HCT116 (cell line): Measurements from ENCODE around the gene DRG1. TPM values are rescaled to one million over a fixed set of nuclear protein-coding genes. Genes with fewer than 3 reads are reported as not detected.

Experiments
- ATAC-seq: fragments of 200-7000 bp; cut with Tn5 transposase; 2 replicates; pipeline ENCODE4 v1.9.1; 2020; ENCODE audit warnings: mild to moderate bottlenecking, moderate library complexity
- BruUV-seq: library from RNA; stranded (reverse); fragments of 400-500 nt; replicated peaks from 2 replicates; lab custom pipeline; 2021; lab: Mats Ljungman, UMichigan
- CTCF ChIA-PET: fragments of 300-600 bp; sonication (Branson Sonifier 250); formaldehyde crosslinking; loops from one replicate; lab custom pipeline; 2021; ENCODE audit warnings: antibody characterized with exemption; lab: Charles Lee
- POLR2A ChIA-PET: fragments of 300-600, 350-600 bp; sonication (Branson Sonifier 250); formaldehyde crosslinking; loops from one replicate; lab custom pipeline; 2021; ENCODE audit warnings: antibody characterized with exemption; lab: Charles Lee
- RAD21 ChIA-PET, 2 experiments: fragments of 300-600 bp; sonication (Branson Sonifier 250); formaldehyde crosslinking; loops; one replicate each; lab custom pipeline; 2023; ENCODE audit warnings: low total read pairs in 2 of 2; ENCODE audit not compliant: uncharacterized antibody in 2 of 2, unreplicated experiment in 2 of 2, low non-redundant PET in 1 of 2; lab: Charles Lee
- DNase-seq: peaks from one replicate; pipeline ENCODE4 v3.0.0-alpha.2; 2010; ENCODE audit warnings: low read depth, low spot score
- H2AFZ ChIP-seq: fragments of 200-600 bp; shearing (Covaris generic), sonication (generic); 2 replicates; pipeline ENCODE4 v1.6.1; 2017; ENCODE audit warnings: low read depth, mixed run types, mixed read lengths, antibody characterized with exemption, low read length; ENCODE audit not compliant: poor library complexity, severe bottlenecking
- H3K27ac ChIP-seq: 2 replicates; pipeline ENCODE4 v1.5.1; 2012; ENCODE audit warnings: low read depth, low read length
- H3K27me3 ChIP-seq: fragments of 200-600 bp; sonication (generic); 2 replicates; pipeline ENCODE4 v1.6.1; 2016; ENCODE audit warnings: mixed run types, low read length, mixed read lengths; ENCODE audit not compliant: insufficient read depth
- H3K36me3 ChIP-seq, 2 experiments: fragments of 200-500 bp in 1 of 2; fragments of 200-600 bp in 1 of 2; sonication (Bioruptor generic) in 1 of 2; sonication (generic) in 1 of 2; 2 replicates each; pipeline versions ENCODE4 v1.5.1 to v1.6.1; 2014 to 2016; ENCODE audit warnings: low read length in 2 of 2, inconsistent platforms in 1 of 2, mixed read lengths in 1 of 2, mixed run types in 1 of 2; ENCODE audit not compliant: insufficient read depth in 2 of 2, control insufficient read depth in 1 of 2
- H3K4me1 ChIP-seq, 2 experiments: fragments of 200-600 bp in 1 of 2; sonication (generic) in 1 of 2; 2 replicates each; pipeline versions ENCODE4 v1.5.1 to v1.6.1; 2012 to 2017; ENCODE audit warnings: low read length in 2 of 2, inconsistent platforms in 1 of 2, mild to moderate bottlenecking in 1 of 2, mixed read lengths in 1 of 2, mixed run types in 1 of 2, moderate library complexity in 1 of 2; ENCODE audit not compliant: insufficient read depth in 2 of 2, control insufficient read depth in 1 of 2
- H3K4me2 ChIP-seq: fragments of 200-600 bp; sonication (generic); 2 replicates; pipeline ENCODE4 v1.6.1; 2017; ENCODE audit warnings: mixed run types, low read length, mixed read lengths
- H3K4me3 ChIP-seq, 2 experiments: fragments of 200-600 bp in 1 of 2; sonication (generic) in 1 of 2; replicated peaks in 1 of 2; 2 replicates each; pipeline ENCODE4 v1.5.1; 2011 to 2016; ENCODE audit warnings: low read length in 2 of 2, control low read depth in 1 of 2, low read depth in 1 of 2, mild to moderate bottlenecking in 1 of 2, mixed read lengths in 1 of 2, mixed run types in 1 of 2
- H3K79me2 ChIP-seq: fragments of 200-600 bp; sonication (generic); 2 replicates; pipeline ENCODE4 v1.6.1; 2017; ENCODE audit warnings: mild to moderate bottlenecking, mixed run types, low read length, moderate library complexity, mixed read lengths; ENCODE audit not compliant: insufficient read depth
- H3K9ac ChIP-seq: fragments of 200-600 bp; sonication (generic); 2 replicates; pipeline ENCODE4 v1.6.1; 2016; ENCODE audit warnings: low read length, mixed read lengths
- H3K9me2 ChIP-seq: fragments of 200-600 bp; sonication (generic), shearing (Covaris generic); 2 replicates; pipeline ENCODE4 v1.6.1; 2017; ENCODE audit warnings: mixed run types, mild to moderate bottlenecking, moderate library complexity; ENCODE audit not compliant: insufficient read depth
- H3K9me3 ChIP-seq, 2 experiments: fragments of 200-500 bp in 1 of 2; fragments of 200-600 bp in 1 of 2; sonication (Bioruptor generic) in 1 of 2; sonication (generic) in 1 of 2; 2 replicates each; pipeline ENCODE4 v1.6.1; 2014 to 2017; ENCODE audit warnings: low read length in 2 of 2, mixed read lengths in 2 of 2, inconsistent platforms in 1 of 2, low read depth in 1 of 2, mild to moderate bottlenecking in 1 of 2, mixed run types in 1 of 2, moderate library complexity in 1 of 2; ENCODE audit not compliant: control insufficient read depth in 1 of 2, insufficient read depth in 1 of 2
- H4K20me1 ChIP-seq: fragments of 200-600 bp; sonication (generic), shearing (Covaris generic); 2 replicates; pipeline ENCODE4 v1.6.1; 2017; ENCODE audit warnings: mixed run types, mild to moderate bottlenecking, moderate library complexity; ENCODE audit not compliant: insufficient read depth
- RAD21 ChIP-seq: IDR thresholded peaks from 2 replicates; pipeline ENCODE4 v1.6.1; 2012; ENCODE audit warnings: low read depth, mild to moderate bottlenecking
- intact Hi-C: fragments of 100-400 bp; cut with micrococcal nuclease; formaldehyde crosslinking; loops from 2 replicates; pipeline ENCODE4 v1.10.0; 2022
- total RNA-seq: library from RNA; stranded (reverse); gene quantifications from one replicate; pipeline ENCODE4 v1.2.1, GENCODE V29; 2021; ENCODE audit not compliant: unreplicated experiment
- TF ChIP-seq, protein P1 (sequence below): IDR thresholded peaks from 2 replicates; pipeline ENCODE4 v1.6.1; 2012; ENCODE audit warnings: low read depth
- TF ChIP-seq, protein P2 (sequence below), 3 experiments: fragments of 200-600 bp in 1 of 3; sonication (generic) in 1 of 3; IDR thresholded peaks in 2 of 3; conservative IDR thresholded peaks in 1 of 3; 2 replicates each; pipeline ENCODE4 v1.5.1; 2012 to 2017; ENCODE audit warnings: low read depth in 2 of 3, low read length in 2 of 3, antibody characterized with exemption in 1 of 3, borderline replicate concordance in 1 of 3, control low read depth in 1 of 3, mild to moderate bottlenecking in 1 of 3, mixed read lengths in 1 of 3, mixed run types in 1 of 3, moderate library complexity in 1 of 3; ENCODE audit not compliant: insufficient read depth in 1 of 3

DRG1 gene
- total RNA-seq, 1 experiment from 2014 or later: 68.2 TPM

DNA sequence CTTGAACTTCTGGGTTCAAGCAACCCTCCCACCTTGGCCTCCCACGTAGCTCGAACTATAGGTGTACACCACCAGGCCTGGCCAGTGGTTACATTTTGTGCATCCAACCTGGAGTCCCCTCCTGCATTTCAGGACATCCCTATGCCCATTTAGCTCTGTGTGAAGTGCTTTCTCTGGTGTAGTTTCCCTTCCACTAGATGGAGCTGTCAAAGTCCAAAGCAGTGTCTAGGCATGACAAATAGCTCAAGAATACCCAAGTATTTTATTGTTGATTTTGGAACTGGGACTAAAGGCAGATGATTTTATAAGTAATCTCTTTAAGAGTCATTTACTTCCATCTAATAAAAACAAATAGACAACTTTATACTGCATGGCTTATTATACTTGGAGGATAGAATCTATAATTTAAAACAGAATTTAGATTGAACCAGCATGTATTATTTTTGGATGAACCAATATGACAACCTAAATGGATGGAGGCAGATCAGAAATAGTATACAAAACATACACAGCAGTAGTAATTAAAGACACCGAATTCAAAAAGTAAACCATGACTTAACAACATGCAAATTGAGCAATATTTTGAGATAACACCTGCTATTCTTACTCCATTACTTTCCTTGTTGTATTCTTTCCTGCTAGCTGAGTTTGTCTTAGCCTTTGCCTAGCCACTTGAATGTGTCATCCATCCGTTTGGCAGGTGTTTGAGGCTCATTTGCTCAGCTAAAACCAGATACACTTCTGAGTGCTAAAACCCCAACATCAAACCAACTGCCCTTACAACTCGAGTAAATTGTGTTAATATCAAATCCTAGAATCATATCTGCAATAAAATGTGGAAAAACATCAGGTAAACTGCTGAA is 52.5 kb downstream of the DRG1 start:
- H4K20me1 ChIP-seq: 0 out of 2 replicates have a peak, but pooled peaks cover 2% of the 10 kb centered on the region
- no peak overlapping the region for H3K4me3 ChIP-seq
- intact Hi-C loops: loop anchor here (2.0 to 10.0 kb wide), 2 partner anchors 183 to 513 kb away; no protein-coding TSS in a partner anchor
- H3K4me1 ChIP-seq: no peaks in the 10 kb centered on the region
- no peak overlapping the region for H3K9ac ChIP-seq
- no peak overlapping the region for H3K4me2 ChIP-seq
- H3K36me3 ChIP-seq: peaks cover 10 to 15% of the 10 kb centered on the region in 2 experiments; a peak in 3 of 4 replicates
- ChIA-PET POLR2A (interaction anchor here (0.8 to 1.6 kb wide), 2 partner anchors 26 to 183 kb away, joined by 3 read pairs; no protein-coding TSS in a partner anchor), RAD21 (interaction anchor here (0.7 to 1.1 kb wide), 3 partner anchors 134 to 518 kb away, joined by 3 to 7 read pairs (median 4); no protein-coding TSS in a partner anchor)
- H3K9me2 ChIP-seq: no peaks in the 10 kb centered on the region
- no peaks in the 10 kb centered on the region for H3K27me3 ChIP-seq
- no peaks in the 10 kb centered on the region for H3K9me3 ChIP-seq
- BruUV-seq: no TSS peak
- no peak overlapping the region for H2AFZ ChIP-seq
- TF ChIP-seq, protein P1, sequence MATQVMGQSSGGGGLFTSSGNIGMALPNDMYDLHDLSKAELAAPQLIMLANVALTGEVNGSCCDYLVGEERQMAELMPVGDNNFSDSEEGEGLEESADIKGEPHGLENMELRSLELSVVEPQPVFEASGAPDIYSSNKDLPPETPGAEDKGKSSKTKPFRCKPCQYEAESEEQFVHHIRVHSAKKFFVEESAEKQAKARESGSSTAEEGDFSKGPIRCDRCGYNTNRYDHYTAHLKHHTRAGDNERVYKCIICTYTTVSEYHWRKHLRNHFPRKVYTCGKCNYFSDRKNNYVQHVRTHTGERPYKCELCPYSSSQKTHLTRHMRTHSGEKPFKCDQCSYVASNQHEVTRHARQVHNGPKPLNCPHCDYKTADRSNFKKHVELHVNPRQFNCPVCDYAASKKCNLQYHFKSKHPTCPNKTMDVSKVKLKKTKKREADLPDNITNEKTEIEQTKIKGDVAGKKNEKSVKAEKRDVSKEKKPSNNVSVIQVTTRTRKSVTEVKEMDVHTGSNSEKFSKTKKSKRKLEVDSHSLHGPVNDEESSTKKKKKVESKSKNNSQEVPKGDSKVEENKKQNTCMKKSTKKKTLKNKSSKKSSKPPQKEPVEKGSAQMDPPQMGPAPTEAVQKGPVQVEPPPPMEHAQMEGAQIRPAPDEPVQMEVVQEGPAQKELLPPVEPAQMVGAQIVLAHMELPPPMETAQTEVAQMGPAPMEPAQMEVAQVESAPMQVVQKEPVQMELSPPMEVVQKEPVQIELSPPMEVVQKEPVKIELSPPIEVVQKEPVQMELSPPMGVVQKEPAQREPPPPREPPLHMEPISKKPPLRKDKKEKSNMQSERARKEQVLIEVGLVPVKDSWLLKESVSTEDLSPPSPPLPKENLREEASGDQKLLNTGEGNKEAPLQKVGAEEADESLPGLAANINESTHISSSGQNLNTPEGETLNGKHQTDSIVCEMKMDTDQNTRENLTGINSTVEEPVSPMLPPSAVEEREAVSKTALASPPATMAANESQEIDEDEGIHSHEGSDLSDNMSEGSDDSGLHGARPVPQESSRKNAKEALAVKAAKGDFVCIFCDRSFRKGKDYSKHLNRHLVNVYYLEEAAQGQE: no peak
- peak; percentile 43; the same call in 1 of the 2 replicates for TF ChIP-seq RAD21
- TF ChIP-seq, protein P2, sequence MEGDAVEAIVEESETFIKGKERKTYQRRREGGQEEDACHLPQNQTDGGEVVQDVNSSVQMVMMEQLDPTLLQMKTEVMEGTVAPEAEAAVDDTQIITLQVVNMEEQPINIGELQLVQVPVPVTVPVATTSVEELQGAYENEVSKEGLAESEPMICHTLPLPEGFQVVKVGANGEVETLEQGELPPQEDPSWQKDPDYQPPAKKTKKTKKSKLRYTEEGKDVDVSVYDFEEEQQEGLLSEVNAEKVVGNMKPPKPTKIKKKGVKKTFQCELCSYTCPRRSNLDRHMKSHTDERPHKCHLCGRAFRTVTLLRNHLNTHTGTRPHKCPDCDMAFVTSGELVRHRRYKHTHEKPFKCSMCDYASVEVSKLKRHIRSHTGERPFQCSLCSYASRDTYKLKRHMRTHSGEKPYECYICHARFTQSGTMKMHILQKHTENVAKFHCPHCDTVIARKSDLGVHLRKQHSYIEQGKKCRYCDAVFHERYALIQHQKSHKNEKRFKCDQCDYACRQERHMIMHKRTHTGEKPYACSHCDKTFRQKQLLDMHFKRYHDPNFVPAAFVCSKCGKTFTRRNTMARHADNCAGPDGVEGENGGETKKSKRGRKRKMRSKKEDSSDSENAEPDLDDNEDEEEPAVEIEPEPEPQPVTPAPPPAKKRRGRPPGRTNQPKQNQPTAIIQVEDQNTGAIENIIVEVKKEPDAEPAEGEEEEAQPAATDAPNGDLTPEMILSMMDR (IDR thresholded peaks at IDR 0.05 in 2 of 3, conservative IDR thresholded peaks at IDR 0.05 in 1 of 3; ENCODE audit: borderline replicate concordance in 1 of 3, insufficient read depth in 1 of 3, low read depth in 2 of 3, low read length in 2 of 3): peak; percentile 48 to 75 (median 72); a peak in 5 of 6 replicates
- TF ChIP-seq, all 23 proteins: peak for 2
- CTCF ChIA-PET: interaction anchor here (0.6 to 2.3 kb wide), 19 partner anchors 8 to 519 kb away, joined by 3 to 42 read pairs (median 4); no protein-coding TSS in a partner anchor
- DNase-seq: peak; percentile 21
- Histone ChIP-seq H3K27ac (no peak overlapping the region), H3K79me2 (no peaks in the 10 kb centered on the region)
- peak; percentile 95 for ATAC-seq
